ENCODE measurements around the gene STK33.

STK33 gene

GRCh38 chr11:8360086-8360828, 233.8 kb downstream of the STK33 start:
- Mint-ChIP-seq H3K27me3 (ENCODE audit: low read depth) (peaks cover 38% of the 10 kb centered on the region), H3K36me3 (ENCODE audit: low read depth) (no peaks in the 10 kb centered on the region), H3K4me1 (peaks cover 30% of the 10 kb centered on the region), H3K27ac (no peak overlapping the region), H3K4me3 (no peak overlapping the region), H3K9me3 (no peaks in the 10 kb centered on the region)
- no peak for TF ChIP-seq CTCF (IDR thresholded peaks at IDR 0.05; ENCODE audit: unreplicated experiment in 3 of 3)

GRCh38 chr11:8359521-8359920, 234.5 kb downstream of the STK33 start:
- H3K27ac Mint-ChIP-seq: no peak overlapping the region
- no peak for TF ChIP-seq CTCF (IDR thresholded peaks at IDR 0.05; ENCODE audit: unreplicated experiment in 3 of 3)
- H3K4me3 Mint-ChIP-seq: no peak overlapping the region
- no peaks in the 10 kb centered on the region for H3K36me3 Mint-ChIP-seq (ENCODE audit: low read depth)
- H3K9me3 Mint-ChIP-seq: no peaks in the 10 kb centered on the region
- peaks cover 45% of the 10 kb centered on the region for H3K27me3 Mint-ChIP-seq (ENCODE audit: low read depth)
- H3K4me1 Mint-ChIP-seq: peaks cover 37% of the 10 kb centered on the region

GRCh38 chr11:8357891-8358566, 236.0 kb downstream of the STK33 start:
- no peak for TF ChIP-seq CTCF (IDR thresholded peaks at IDR 0.05; ENCODE audit: unreplicated experiment in 3 of 3)
- Mint-ChIP-seq H3K36me3 (ENCODE audit: low read depth) (no peaks in the 10 kb centered on the region), H3K9me3 (no peaks in the 10 kb centered on the region), H3K4me3 (peak overlapping the region in 1 of 3 experiments; percentile 7), H3K27me3 (ENCODE audit: low read depth) (peaks cover 48% of the 10 kb centered on the region), H3K4me1 (peaks cover 49% of the 10 kb centered on the region), H3K27ac (peak overlapping the region; percentile 67 to 90 (median 83))

GRCh38 chr11:8357505-8357888, 236.5 kb downstream of the STK33 start:
- peak overlapping the region; percentile 67 to 90 (median 76) for H3K27ac Mint-ChIP-seq
- no peaks in the 10 kb centered on the region for H3K36me3 Mint-ChIP-seq (ENCODE audit: low read depth)
- no peak overlapping the region for H3K4me3 Mint-ChIP-seq

GRCh38 chr11:8356721-8357504, 237.1 kb downstream of the STK33 start:
- Mint-ChIP-seq H3K27me3 (ENCODE audit: low read depth) (peaks cover 45% of the 10 kb centered on the region), H3K4me1 (peaks cover 49% of the 10 kb centered on the region), H3K9me3 (no peaks in the 10 kb centered on the region), H3K27ac (peak overlapping the region; percentile 67 to 90 (median 76)), H3K36me3 (ENCODE audit: low read depth) (no peaks in the 10 kb centered on the region), H3K4me3 (peak overlapping the region; percentile 28 to 52 (median 45))
- TF ChIP-seq CTCF (IDR thresholded peaks at IDR 0.05; ENCODE audit: unreplicated experiment in 3 of 3): no peak

More at GRCh38 chr11:8357505-8357888, 236.5 kb downstream of the STK33 start:
- Mint-ChIP-seq H3K27me3 (ENCODE audit: low read depth) (peaks cover 45% of the 10 kb centered on the region), H3K4me1 (peaks cover 49% of the 10 kb centered on the region), H3K9me3 (no peaks in the 10 kb centered on the region)
- TF ChIP-seq CTCF (IDR thresholded peaks at IDR 0.05; ENCODE audit: unreplicated experiment in 3 of 3): no peak
